NCI-H1436 treated with DMSO at 0.1 percent for 48 hours (cell line): ENCODE results near the gene LRRN3.
"Not testable (repeated sequence)": the region's sequence is repeated elsewhere in the genome, so short reads cannot be mapped to it uniquely, and the experiment has no call there.

Experiments
- DNase-seq: peaks from one replicate; lab custom pipeline; 2025; lab: John Stamatoyannopoulos, UW

The LRRN3 gene

GRCh38 chr7:111090846-111091245, at the start of gene LRRN3:
Gene LRRN3 (plus strand): TSS chr7:111091127. CDS start chr7:111122773, 31,646 bp downstream.
- DNase-seq = no peak

DNA sequence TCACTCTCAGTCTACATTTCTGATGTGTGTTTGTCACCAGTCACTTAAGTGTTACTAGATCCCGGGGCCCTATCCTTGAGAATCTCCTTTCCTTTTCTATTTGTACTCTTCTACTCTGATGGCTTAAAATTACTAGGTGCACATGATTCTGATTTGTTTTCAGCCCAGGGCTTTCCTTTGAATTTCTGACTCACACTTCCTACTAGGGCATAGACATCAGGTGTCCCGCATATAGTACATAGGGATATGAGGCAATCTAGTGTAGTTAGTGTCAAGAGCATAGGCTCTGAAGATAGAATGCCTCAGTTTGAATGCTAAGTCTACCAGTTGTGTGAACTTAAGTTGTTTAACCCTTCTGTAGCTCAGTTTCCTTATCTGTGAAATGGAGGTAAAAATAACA, 49.4 kb upstream of the LRRN3 start:
- no peak for DNase-seq

- no peak for DNase-seq
Measured at GRCh38 chr7:111042842-111043241, 48.1 kb upstream of the LRRN3 start.

DNA sequence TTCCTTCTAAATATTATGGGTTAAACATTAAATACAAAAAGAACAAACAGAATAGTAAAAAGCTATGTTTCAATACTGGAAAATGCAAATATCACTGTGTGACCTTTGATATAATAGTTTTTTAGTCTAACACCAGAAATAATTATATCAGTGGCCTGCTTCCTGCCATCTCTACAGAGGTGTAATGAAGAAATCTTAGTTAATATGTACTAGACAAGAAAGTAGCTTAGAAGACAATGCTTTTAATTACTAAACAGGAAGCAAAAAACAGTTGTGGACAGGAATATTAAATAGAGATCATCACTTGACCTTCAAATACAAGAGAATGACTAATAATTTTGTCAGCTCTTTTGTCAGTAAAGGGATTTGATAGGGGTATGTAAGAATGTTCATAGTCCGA, 47.4 kb upstream of the LRRN3 start:
- DNase-seq = no peak

DNA sequence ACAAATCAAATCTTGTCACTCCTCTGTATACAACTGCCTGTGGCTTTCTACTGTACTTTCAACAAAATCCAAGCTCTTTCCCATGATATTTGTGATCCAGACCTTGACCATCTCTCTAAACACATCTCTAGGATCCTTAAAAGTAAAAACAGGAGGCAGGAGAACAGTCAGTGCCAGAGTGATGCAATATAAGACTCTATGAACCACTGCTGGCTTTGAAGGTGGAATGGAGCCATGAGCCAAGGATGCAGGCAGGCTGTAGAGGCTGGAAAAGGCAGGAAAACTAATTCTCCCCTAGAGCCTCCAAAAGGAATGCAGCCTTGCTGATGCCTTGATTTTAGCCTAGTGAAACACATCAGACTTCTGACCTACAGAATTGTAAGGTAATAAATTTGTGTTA, 45.5 kb upstream of the LRRN3 start:
- no peak for DNase-seq

- no peak for DNase-seq
Measured at GRCh38 chr7:111047595-111047994, 43.3 kb upstream of the LRRN3 start.

GRCh38 chr7:111049971-111050680, 40.8 kb upstream of the LRRN3 start:
- DNase-seq = no peak

DNA sequence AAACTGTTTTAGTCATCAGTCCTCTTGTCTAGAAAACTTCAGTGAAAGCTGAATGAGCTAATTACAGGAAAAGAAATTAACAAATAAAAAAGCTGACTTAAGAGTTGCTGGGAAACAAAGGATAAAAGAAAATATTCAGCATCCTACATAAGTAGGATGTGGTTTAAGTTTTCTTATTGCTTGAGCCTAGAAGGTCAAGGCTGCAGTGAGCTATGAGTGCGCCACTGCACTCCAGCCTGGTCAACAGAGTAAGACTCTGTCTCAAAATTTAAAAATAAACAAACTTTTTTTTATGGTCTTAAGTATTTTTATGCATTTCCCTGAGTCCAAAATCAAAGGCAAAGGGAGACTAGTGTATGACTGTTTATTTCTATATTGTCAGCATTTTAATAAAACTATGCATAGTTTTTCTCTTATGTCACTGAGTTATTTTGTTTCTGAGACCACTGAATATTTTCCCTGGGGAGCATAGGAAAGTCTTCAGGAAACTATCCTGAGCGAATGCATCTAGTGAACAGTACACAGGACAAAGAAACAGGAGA, 40.0 kb upstream of the LRRN3 start:
- DNase-seq = no peak

DNA sequence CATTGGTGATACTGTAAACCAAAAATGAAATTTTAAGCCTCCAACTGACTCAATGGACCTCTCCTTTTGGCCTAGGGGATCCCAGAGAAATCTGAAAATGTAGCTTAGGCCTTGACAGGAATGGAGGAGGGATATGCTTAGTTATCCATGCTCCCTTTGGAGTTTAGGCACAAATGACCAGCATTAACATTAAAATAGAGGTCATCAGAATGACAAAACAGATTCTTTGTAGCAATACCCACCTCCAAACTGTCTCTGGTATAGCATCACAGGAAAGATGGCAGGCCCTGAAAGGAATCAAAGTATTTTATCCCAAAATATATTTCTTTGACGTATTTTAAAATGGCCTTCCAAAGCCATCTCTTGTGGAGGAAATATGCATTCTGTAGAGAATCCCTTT, 39.1 kb upstream of the LRRN3 start:
- no peak for DNase-seq

GRCh38 chr7:111053035-111053434, 37.9 kb upstream of the LRRN3 start:
- no peak for DNase-seq

DNA sequence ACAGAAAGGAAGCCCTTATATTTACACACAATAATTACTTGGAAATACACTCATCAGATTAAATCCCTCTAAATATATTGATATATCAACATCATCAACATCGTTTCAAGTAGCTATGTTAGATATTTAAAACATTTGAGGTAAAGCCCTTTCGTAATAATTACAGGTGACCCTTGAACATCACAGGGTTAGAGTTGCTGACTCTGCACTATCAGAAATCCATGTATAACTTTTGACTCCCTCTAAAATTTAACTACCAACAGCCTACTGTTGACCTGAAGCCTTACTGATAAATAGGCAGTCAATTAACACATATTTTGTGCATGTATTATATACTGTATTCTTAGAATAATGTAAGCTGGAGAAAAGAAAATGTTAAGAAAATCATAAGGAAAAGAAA, 34.6 kb upstream of the LRRN3 start:
- no peak for DNase-seq

DNA sequence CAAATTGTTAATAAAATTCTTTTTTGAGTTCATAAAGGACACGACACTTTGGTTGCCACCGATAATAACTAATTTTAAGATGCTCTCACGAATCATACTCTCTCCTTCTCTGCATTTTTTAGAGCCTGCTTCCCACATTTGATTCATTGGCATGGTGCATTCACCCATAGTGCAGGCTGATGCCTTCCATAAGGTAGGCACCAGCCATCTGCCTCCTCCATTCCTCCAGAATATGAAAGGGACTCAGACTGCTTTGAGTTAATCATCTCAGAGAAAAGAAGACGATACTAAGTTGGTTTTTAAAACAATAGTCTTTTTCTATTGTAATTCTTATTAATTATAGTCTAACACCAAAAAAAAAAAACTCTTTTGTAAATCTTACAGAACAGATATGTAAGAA, 33.9 kb upstream of the LRRN3 start:
- DNase-seq = no peak

DNA sequence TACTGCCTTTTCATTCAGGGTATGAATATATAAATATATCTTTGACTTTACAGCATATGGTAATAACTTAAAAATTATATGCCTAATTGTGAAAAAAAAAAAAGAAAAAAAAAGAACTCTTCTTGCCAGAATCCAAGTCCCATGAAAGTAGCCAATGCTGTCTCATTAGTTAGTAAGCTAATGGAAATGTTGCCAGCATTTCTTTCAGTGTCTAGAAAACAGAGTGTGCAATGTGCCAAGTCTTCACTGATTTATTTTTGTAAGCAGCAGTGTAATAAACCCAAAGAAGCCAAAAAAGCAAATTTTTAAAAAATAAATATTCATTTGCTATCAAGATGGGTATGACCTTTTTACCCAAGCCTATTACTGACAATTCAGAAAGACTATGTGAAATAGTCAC, 31.1 kb upstream of the LRRN3 start:
- no peak for DNase-seq

DNA sequence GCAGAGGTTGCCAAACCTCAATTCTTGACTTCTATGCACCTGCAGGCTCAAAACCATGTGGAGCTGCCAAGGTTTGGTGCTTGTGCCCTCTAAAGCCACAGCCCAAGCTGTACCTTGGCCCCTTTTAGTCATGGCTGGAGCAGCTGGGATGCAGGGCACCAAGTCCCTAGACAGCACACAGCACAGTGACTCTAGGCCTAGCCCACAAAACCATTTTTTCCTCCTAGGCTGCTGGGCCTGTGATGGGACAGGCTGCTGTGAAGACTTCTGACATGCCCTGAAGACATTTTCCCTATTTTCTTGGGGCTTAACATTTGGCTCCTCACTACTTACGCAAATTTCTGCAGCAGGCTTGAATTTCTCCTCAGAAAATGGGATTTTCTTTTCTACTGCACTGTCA, 27.8 kb upstream of the LRRN3 start:
- no peak for DNase-seq

DNA sequence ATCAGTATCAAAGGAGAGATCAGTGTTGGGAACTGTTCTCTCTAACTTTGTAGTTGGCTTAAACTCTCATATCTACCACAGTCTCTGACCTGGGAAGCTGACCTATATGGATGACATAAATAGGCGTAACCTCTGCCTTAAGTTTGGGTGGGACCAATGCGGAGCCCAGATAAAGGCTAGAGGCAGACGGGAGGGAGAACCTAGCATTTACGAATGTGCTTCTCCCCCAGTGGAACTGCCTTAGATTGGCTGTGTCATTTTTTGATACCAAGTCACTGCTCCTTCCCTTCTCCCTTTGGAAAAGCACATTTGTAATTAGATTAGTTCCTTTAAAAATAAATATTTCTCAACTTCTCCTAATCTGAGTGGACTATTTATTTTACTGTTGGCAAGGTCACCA, 23.7 kb upstream of the LRRN3 start:
- no peak for DNase-seq

DNA sequence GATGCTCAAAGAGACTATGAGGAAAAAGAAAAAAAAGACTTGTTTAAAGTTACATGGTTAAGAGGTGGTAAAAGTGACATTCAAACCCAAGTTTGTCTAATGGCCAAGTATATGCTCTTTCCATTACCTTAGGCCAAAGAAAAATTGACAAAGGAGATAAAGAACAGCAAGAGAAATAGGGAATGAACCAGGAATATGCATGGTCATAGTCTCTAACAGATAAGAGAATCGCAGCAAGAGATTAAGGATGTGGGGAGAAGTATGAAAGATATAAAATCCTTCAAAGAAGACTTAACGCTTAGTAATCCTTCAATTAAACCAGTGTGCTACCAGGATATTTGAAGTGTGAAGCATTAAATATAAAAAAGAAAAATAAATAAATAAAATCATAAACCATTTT, 23.2 kb upstream of the LRRN3 start:
- no peak for DNase-seq

GRCh38 chr7:111068618-111069017, 22.3 kb upstream of the LRRN3 start:
- no peak for DNase-seq

DNA sequence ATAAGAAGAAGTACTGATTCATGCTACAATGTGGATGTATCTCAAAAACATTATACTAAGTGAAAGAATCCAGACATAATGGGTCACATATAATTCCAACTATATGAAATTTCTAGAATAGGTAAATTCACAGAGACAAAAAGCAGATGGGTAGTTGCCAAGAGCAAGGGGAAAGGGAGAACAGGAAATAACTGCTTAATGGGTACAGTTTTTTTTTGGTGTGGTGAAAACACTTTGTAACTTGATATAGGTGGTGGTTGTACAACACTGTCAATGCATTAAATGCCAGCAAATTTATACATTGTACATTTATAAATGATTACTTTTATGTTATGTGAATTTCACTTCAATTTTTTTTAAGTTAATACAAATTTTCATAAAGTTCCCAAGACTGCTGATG, 19.4 kb upstream of the LRRN3 start:
- DNase-seq = no peak

DNA sequence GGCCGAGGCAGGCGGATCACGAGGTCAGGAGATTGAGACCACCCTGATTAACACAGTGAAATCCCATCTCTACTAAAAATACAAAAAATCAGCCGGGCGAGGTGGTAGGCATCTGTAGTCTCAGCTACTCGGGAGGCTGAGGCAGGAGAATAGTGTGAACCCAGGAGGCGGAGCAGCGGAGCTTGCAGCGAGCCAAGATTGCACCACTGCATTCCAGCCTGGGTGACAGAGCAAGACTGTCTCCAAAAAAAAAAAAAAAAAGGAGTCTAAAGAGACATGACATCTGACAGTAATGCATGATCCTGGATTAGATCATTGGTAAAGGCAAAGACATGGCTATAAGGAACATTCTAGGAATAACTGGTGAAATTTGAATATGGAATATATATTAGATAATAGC, 18.3 kb upstream of the LRRN3 start:
- not testable (repeated sequence) for DNase-seq

DNA sequence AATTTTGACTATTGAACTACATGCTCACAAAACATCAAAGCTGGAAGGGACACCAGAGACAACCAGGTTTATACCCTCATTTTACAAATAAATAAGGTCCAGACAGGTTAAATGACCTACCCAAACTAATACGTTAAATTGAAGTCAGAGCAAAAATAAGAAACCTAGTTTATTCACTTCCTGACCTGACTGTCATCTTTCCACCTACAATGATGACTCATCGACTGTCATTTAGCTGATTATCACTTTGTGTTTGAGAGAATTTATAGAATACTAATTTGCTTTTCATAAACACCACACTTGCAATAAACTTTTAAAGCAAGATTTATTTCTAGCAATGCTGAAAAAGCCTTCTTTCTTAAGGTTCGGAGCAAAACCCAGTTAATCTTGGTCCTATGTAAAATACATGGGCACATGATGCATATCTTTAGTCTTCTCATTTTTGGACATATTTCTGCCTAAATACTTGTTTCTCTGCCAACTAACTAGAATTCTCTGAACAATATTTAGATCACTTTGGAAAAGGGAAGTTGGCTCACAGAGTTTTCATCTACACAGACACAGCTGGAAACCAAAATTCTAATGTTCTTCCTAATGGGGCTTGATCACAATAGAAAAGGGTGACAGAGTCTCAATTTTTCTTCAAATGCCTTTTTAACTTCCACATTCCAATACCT, 16.7 kb upstream of the LRRN3 start:
- DNase-seq = no peak

DNA sequence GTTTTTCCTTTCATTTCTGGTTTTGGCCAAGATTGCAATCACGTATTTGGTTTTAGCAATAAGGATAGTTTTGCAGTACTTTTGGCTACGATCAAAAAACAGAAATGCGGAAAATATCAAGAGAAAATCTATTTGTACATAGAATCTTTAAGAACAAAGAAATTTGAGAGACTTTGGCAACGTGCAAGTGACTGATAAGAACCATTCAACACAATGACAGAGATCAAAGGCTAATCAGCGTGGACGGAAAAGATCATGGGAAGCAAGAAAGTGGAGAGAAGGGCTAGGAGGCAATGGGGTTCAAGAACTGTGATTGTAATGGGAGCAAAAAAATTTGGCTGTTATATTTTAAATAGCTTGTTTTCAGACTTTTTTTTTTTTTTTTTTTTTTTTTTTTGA, 16.2 kb upstream of the LRRN3 start:
- DNase-seq = no peak

DNA sequence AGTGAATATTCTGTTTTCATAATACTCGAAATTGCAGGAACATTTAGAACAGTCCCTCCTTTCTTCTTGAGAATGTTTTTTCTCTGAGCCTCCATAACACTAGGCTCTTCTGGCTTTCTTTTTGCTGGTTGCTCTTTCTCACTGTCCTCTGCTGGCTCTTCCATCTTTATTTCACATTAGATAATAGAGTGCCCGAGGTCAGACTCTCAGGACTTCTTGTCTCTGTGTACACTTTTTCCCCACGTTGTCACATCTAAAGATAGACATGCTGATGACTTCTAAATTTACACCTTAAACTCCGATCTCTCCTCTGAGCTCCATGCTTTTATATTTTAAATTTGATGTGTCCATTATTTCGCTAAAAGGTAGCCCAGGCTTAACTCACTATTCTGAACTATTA, 15.4 kb upstream of the LRRN3 start:
- no peak for DNase-seq

- DNase-seq = no peak
Measured at GRCh38 chr7:111076205-111076604, 14.7 kb upstream of the LRRN3 start.

GRCh38 chr7:111077001-111077400, 13.9 kb upstream of the LRRN3 start:
- DNase-seq = no peak
